LNCaP clone FGC (cell line): ENCODE measurements around the gene PPT2.

Experiments used
- DNase-seq: peaks from one replicate; pipeline ENCODE4 v3.0.0-alpha.2; 2011; ENCODE audit warnings: low read depth
- H3K4me3 ChIP-seq: 2 replicates; pipeline ENCODE4 v1.5.1; 2011; ENCODE audit warnings: mild to moderate bottlenecking, low read depth, low read length, control low read depth
- CTCF ChIP-seq: IDR thresholded peaks from 2 replicates; pipeline ENCODE4 v1.5.1; 2012; ENCODE audit warnings: mild to moderate bottlenecking; ENCODE audit not compliant: control insufficient read depth, insufficient read depth; ENCODE audit errors: extremely low read depth

Gene PPT2

GRCh38 chr6:32176476-32177182 is 22.7 kb downstream of the PPT2 start:
- DNase-seq: no peak
- H3K4me3 ChIP-seq: peak overlapping the region; percentile 99
- TF ChIP-seq CTCF: no peak

- H3K4me3 ChIP-seq: peak overlapping the region; percentile 99
- no peak for DNase-seq
- no peak for TF ChIP-seq CTCF
Observed at GRCh38 chr6:32177183-32177787, 23.3 kb downstream of the PPT2 start.

GRCh38 chr6:32177788-32178546 is 24.0 kb downstream of the PPT2 start, which contains the start of gene RNF5:
TSS of gene RNF5 (plus strand) at chr6:32178405. CDS start at chr6:32178512, 107 bp downstream.
- TF ChIP-seq CTCF: no peak
- H3K4me3 ChIP-seq: peak within 1 kb of the TSS; percentile 99
- peak; percentile 100 for DNase-seq

GRCh38 chr6:32178547-32179440 is 24.9 kb downstream of the PPT2 start:
- no peak for DNase-seq
- no peak for TF ChIP-seq CTCF
- H3K4me3 ChIP-seq: peak overlapping the region; percentile 99

GRCh38 chr6:32179766-32180405 is 25.9 kb downstream of the PPT2 start:
- no peak overlapping the region for H3K4me3 ChIP-seq
- DNase-seq: no peak
- no peak for TF ChIP-seq CTCF

- no peak for TF ChIP-seq CTCF
- no peak overlapping the region for H3K4me3 ChIP-seq
- no peak for DNase-seq
Observed at GRCh38 chr6:32181148-32181702, 27.3 kb downstream of the PPT2 start.
